Measurements from ENCODE around the gene ZNF280B. TPM values are rescaled to one million over a fixed set of nuclear protein-coding genes. Genes with fewer than 3 reads are reported as not detected.

Gene ZNF280B
- total and polyA plus RNA-seq, 9 of the 15 experiments (the other 6 are each of a cell fraction or from before 2014, with no cell fraction given) = 7.7 to 29.9 (median 20.0) TPM

- TF ChIP-seq RERE (CRISPR knock-in tag; IDR thresholded peaks at IDR 0.05; ENCODE audit: borderline replicate concordance) = no peak
- TF ChIP-seq RHOXF2B (CRISPR knock-in tag; conservative IDR thresholded peaks at IDR 0.05) = no peak; the same call in 1 of the 2 replicates
- TF ChIP-seq ZNF133 (CRISPR knock-in tag; IDR thresholded peaks at IDR 0.05) = peak; percentile 70; the same call in 1 of the 2 replicates
- TF ChIP-seq, protein P1, sequence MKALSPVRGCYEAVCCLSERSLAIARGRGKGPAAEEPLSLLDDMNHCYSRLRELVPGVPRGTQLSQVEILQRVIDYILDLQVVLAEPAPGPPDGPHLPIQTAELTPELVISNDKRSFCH (CRISPR knock-in tag; IDR thresholded peaks at IDR 0.05) = 0 out of 2 replicates have a peak, but pooled peaks have one; percentile 38
- TF ChIP-seq, protein P1 (tag; IDR thresholded peaks at IDR 0.05) = no peak
- TF ChIP-seq MTA2 (IDR thresholded peaks at IDR 0.05; ENCODE audit: low read depth) = no peak
- TF ChIP-seq TEAD2 (tag; IDR thresholded peaks at IDR 0.05) = peak; percentile 67; the same call in 1 of the 2 replicates
- 0 out of 2 replicates have a peak, but pooled peaks have one; percentile 11 for TF ChIP-seq HCFC1 (IDR thresholded peaks at IDR 0.05; ENCODE audit: low read depth, low read length)
- TF ChIP-seq TEAD1 (CRISPR knock-in tag; IDR thresholded peaks at IDR 0.05) = peak; percentile 91 to 94
- TF ChIP-seq TCF3 (CRISPR knock-in tag; IDR thresholded peaks at IDR 0.05) = peak; percentile 38; the same call in 1 of the 2 replicates
- 0 out of 2 replicates have a peak, but pooled peaks have one; percentile 19 for TF ChIP-seq IFI16 (CRISPR knock-in tag; IDR thresholded peaks at IDR 0.05)
- TF ChIP-seq ETV5 (CRISPR knock-in tag; IDR thresholded peaks at IDR 0.05; ENCODE audit: low read depth) = peak; percentile 79
- TF ChIP-seq SMAD3 (CRISPR knock-in tag; conservative IDR thresholded peaks at IDR 0.05) = peak; percentile 71; the same call in 1 of the 2 replicates
- TF ChIP-seq CGGBP1 (CRISPR knock-in tag; IDR thresholded peaks at IDR 0.05) = 0 out of 2 replicates have a peak, but pooled peaks have one; percentile 32
These were observed 44.5 kb downstream of the ZNF280B start (continued) for GRCh38 chr22:22463855-22464540.

Data from K562 (cell line).